NCI-H510A treated with DMSO at 0.1 percent for 48 hours (cell line): Measurements from ENCODE around the gene TGFB2.

Experiments used
- DNase-seq: peaks from one replicate; lab custom pipeline; 2025; lab: John Stamatoyannopoulos, UW

The TGFB2 gene

DNA sequence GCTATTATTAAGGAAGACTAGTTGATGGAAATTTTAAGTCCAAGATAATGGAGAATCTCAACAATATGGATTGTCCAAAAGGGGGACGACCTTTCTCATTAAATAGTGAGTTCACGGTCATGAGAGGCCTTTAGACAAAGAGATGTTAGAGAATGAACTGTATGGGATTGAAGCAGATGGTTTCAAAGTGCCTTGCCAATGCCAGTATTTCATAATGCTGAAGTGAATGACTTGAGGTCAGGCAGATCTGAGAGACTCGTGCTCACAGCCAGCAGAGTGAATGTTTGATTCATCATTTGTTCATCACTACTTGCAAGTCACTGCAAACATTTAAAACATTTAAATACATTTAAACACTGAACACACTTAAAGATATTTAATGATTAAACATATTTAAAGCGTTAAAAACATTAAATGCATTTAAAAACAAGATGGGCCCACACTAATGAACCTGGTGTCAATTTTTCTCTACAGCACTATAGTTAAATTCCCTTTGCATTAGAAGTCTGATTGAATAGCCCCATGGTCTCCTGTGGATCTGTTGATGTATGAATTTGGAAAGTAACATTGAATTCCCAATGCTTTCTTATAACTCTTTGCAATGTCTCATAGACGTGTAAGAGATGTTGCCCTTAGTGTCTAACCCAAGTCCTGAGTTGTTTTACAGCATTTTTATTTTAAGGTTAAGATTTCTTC lies 80.7 kb downstream of the TGFB2 start:
- no peak for DNase-seq

DNA sequence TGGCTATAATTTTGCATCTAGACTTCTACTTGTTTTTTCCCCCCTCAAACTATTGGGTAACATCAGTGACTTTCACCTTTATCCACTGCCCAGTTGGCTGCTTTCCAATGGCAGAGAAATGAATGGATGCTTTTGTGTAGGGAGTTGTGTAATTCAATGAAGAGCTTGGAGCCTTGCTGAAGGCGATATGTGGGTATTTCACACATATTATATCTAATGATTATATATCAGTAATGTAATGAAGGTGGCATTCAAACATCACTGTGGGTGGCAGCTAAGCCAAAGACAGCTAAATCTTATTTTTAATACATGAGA lies 81.2 kb downstream of the TGFB2 start:
- no peak for DNase-seq

- DNase-seq: no peak
These were observed 84.2 kb downstream of the TGFB2 start for GRCh38 chr1:218429301-218429700.

DNA sequence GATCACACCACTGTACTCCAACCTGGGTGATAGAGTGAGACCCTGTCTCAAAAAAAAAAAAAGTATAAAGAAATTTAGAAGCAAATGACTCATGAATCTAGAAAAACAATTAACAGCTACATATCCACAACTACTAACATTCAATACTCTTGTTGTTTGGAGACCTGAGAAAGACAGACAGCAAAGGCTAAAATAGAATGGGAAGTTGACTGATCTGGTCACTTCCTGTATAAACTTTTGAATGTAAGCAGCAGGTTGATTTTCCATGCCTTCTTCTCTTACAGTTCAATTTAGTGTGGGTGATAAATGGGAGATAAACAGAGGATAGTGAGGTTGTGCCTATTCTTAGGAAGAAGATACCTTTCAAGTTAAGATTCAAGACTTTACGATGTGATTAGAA lies 85.2 kb downstream of the TGFB2 start:
- no peak for DNase-seq

GRCh38 chr1:218430822-218431221 lies 85.7 kb downstream of the TGFB2 start:
- no peak for DNase-seq

GRCh38 chr1:218431476-218431875 lies 86.3 kb downstream of the TGFB2 start:
- no peak for DNase-seq

DNA sequence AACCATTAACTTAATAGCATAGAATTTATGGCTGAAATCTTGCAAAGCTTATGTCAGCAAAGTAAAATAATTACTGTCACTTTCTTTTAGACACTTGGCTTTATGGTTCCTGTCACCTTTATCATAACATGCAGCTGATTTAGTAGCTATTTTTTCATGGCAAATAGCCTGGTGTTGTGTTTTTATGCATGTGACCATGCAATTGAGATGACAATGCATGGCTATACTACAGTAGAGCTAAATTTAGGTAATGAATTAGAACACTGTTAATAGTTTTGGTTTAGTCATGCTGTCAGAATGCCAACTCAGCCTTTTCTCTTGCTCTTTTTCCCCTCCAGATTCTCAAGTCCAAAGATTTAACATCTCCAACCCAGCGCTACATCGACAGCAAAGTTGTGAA lies 88.6 kb downstream of the TGFB2 start:
- no peak for DNase-seq

GRCh38 chr1:218435528-218435927 lies 90.4 kb downstream of the TGFB2 start:
- no peak for DNase-seq

DNA sequence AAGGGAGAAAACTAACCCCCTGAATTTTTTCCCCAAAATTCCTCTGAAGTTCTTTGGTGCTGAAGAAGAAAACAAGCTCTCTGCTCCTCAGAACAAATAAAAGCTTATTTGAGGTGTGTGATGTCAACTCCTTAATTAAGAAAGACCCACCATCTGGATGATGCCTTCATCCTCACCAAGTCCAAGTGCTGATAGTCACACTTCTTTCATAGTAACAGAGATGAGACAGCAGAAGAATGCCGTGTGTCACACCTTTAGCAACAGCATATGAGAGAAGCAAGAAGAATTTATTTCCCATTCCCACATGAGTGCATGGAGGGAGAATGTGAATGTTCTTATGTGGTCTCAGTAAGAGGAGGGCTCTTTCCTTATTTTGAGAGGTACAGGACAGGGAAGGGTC lies 91.2 kb downstream of the TGFB2 start:
- no peak for DNase-seq

DNA sequence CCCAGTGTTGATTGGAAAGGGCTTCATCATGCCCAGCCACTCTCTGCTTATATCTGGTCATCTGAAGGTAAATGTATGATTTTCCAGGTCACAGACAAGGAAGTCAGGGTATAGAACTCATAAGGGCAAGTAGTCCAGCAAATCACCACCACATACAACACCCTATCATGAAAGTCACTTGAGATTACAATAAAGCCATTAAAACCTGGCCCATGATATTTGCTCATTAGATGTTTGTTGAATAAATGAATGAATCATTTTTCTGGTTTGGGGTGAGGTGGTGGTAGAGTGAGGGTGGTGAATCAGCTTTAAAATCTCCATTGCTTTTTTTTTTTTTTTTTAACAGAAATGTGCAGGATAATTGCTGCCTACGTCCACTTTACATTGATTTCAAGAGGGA lies 91.9 kb downstream of the TGFB2 start:
- DNase-seq: no peak

DNA sequence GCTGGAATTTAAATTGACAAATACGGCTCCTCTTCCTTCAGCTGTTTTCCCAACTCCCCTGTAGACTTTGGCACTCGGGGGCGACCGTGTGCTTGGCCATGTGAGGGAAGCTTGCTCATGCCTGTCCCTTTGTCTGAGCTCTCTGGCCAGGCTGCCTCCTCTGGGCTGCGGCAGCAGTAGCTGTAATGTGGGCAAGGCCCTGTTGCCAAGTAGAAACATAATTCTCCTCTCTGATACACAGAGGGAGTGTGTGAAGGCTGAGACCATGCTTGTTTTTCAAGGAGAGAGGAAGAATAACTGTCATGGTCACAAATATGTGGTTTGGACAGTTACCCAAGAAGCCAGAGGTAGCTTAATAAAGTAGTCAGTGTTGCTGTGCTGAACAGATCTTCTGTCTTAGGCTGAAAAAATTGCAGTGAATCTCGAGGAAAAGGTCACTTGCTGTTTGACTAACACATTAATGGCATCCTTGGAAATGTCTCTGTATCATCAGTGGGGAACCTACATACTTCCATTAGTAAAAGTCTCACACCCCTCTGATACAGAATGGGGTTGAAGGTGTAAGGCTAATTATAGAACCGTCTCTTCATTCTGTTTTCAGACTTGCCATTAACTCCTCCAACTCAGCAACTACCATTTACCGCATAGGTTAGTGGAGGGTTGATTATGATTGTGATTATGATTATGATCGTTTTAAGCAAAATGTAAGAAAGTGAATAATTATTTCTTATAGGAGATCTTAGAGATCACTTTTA lies 94.6 kb downstream of the TGFB2 start:
- DNase-seq: no peak

DNA sequence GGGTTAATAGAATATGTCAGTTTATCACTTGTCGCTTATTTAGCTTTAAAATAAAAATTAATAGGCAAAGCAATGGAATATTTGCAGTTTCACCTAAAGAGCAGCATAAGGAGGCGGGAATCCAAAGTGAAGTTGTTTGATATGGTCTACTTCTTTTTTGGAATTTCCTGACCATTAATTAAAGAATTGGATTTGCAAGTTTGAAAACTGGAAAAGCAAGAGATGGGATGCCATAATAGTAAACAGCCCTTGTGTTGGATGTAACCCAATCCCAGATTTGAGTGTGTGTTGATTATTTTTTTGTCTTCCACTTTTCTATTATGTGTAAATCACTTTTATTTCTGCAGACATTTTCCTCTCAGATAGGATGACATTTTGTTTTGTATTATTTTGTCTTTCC lies 98.1 kb downstream of the TGFB2 start:
- DNase-seq: no peak

GRCh38 chr1:218444173-218444572 lies 99.0 kb downstream of the TGFB2 start:
- DNase-seq: no peak

GRCh38 chr1:218444588-218444987 lies 99.5 kb downstream of the TGFB2 start:
- no peak for DNase-seq

DNA sequence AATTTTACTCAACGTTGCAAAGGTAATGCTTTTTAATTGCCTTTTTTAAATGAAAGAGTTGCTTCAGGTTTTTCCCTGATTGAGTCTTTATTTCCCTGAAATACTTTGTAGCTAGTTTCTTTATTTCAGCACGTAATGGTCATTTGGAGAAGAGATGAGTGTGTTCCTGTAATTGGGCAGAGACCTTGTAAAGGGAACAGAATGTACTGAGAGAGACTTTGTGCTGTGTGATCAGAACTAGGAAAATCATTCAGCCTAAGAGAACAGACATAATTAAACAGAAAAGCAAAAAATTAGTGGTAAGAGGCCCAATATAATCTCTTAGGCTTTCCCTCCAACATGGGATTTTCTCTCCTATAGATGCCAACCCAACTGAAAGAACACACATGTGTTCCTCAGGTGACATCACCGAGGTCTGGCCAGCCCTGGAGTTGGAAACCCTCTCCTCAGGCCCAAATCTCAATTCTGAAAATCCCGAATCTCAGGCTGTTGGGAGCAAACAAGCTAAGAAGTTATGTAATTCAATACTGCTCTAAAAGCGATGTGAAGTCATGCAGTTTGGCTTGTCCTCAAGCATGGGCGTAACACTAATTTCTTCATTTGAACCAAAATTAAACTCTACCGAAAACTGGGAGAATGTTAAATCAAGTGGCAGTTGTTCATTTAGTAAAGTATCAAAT lies 102.0 kb downstream of the TGFB2 start:
- DNase-seq: no peak

DNA sequence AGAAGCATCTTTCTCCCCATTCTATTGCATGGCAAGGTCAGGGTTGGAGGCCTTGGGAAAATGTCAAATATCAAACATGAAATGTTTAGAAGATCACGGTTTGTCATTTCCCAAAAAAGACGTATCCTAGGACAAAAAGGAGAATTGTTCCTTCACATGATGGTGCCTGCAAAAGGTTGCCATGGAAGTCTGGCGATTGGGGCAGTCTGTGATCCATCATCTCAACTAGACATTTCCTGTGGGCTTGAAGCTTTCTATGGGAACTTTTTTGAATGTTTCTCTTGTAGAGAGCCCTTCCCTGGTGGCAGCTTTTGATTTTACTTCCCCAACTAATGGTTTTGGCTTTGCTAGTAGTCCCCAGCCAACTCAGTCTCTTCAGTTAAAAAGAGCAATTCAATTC lies 106.3 kb downstream of the TGFB2 start:
- DNase-seq: no peak

- DNase-seq: no peak
These were observed 109.7 kb downstream of the TGFB2 start for GRCh38 chr1:218454700-218455282.

- DNase-seq: no peak
These were observed 111.3 kb downstream of the TGFB2 start for GRCh38 chr1:218456444-218456843.

DNA sequence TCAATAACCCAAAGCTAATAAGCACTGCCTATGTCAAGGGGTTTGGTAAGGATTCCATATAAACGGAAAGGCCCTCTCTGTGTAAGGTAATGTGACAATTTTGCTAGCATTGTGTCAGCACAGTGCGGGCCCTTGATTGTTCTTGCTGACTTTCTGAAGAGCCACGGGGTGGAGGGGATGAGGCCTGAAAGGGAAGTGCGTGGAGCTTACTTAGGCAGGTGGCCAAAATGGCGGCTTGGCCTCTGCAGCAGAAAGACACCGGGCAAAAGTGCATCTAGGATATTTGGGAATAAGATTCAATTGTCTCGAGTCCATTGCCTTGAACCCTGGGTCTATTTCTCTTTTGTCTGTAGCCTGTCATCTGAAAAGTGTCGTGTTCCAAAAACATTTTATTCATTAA lies 114.3 kb downstream of the TGFB2 start:
- DNase-seq: no peak

- no peak for DNase-seq
These were observed 115.0 kb downstream of the TGFB2 start for GRCh38 chr1:218459878-218460711.

DNA sequence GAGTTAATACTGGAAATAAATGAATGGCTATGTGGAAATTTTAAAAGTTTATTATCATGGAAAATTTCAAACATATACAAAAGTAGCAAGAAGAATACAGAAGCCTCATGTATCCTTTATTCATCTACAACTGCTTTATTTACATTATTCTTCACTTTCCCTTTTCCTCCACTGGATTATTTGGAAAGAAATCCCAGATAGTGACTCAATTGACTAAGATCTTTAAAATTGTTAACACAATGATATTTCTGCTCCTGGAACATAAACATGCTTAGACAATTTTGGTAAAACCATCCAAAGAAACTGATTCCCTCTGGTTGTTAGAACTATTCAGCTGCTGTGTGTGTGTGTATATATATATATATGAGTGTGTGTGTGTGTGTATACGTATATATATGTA lies 116.2 kb downstream of the TGFB2 start:
- no peak for DNase-seq

- DNase-seq: no peak
These were observed 117.0 kb downstream of the TGFB2 start for GRCh38 chr1:218462116-218462515.
